ENCODE results near the gene CRAMP1. TPM values are rescaled to one million over a fixed set of nuclear protein-coding genes. Genes with fewer than 3 reads are reported as not detected.

The CRAMP1 gene
- total RNA-seq, 1 donor from 2014 or later: 24.1 TPM

DNA sequence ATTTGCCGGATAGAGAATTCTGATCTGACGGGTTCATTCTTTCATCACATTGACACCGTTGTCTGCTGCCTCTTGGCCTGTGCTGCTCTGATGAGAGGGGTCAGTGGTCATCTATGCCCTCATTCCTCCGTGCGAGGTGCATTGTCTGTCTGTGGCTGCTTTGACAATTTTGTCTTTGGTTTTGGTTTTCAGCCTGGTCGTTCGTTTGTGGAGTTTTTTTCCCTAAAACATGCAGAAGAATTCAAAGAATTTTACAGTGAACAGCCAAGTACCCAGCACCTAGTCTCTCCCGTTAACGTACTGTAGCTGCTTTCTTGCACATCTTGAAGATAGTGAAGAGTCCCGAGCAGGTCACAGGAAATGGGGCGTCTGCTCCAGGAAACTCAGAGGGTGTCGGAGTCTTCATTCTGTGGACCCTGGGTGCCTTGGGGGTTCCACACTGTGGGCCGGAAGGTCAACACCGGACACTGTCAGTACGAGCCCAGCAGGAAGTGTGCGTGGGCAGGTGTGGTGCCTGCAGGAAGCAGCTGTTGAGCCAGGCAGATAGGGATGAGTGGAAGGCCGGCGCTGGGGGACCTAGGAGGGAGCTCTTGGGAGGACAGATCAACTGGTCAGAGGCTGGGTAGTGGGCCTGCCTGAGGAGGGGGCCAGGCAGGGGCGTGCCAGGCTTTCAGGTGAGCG is 28.2 kb downstream of the CRAMP1 start:
- DNase-seq: no peak
- no peaks in the 10 kb centered on the region for H3K27me3 ChIP-seq (ENCODE audit: low read depth)
- peak overlapping the region; percentile 1 for H3K27ac ChIP-seq
- H3K9me3 ChIP-seq: no peaks in the 10 kb centered on the region
- TF ChIP-seq, protein P1, sequence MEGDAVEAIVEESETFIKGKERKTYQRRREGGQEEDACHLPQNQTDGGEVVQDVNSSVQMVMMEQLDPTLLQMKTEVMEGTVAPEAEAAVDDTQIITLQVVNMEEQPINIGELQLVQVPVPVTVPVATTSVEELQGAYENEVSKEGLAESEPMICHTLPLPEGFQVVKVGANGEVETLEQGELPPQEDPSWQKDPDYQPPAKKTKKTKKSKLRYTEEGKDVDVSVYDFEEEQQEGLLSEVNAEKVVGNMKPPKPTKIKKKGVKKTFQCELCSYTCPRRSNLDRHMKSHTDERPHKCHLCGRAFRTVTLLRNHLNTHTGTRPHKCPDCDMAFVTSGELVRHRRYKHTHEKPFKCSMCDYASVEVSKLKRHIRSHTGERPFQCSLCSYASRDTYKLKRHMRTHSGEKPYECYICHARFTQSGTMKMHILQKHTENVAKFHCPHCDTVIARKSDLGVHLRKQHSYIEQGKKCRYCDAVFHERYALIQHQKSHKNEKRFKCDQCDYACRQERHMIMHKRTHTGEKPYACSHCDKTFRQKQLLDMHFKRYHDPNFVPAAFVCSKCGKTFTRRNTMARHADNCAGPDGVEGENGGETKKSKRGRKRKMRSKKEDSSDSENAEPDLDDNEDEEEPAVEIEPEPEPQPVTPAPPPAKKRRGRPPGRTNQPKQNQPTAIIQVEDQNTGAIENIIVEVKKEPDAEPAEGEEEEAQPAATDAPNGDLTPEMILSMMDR (IDR thresholded peaks at IDR 0.05): no peak
- ATAC-seq: peak in 1 of 2 donors; percentile 25
- H3K36me3 ChIP-seq: peaks cover 91% of the 10 kb centered on the region
- H3K4me3 ChIP-seq: no peak overlapping the region
- peaks cover 7% of the 10 kb centered on the region for H3K4me1 ChIP-seq
- intact Hi-C loops (cut with DNase I): no loop called here

DNA sequence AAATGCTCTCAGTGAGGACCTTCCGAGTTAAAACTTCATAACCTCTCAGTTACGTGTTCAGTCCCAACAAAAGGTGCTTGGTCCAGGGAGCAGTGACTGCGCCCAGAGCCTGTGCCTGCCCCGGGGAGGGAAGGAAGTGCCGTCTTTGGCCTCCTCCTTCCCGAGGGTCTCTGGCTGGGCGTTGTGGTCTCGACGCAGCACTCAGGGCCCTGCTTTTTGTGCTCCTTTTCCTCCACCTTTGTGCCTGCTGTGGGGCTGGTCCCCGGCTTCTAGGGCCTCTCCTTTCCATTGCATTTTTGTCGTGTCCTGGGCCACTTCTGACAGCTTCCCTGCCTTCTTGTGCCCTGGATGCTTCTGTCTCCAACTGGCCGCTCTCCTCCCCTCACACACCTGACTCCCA is 29.1 kb downstream of the CRAMP1 start:
- DNase-seq: no peak
- Histone ChIP-seq H3K4me3 (no peak overlapping the region), H3K27me3 (ENCODE audit: low read depth) (no peaks in the 10 kb centered on the region), H3K36me3 (peaks cover 95% of the 10 kb centered on the region), H3K27ac (no peak overlapping the region), H3K9me3 (no peaks in the 10 kb centered on the region), H3K4me1 (peaks cover 7% of the 10 kb centered on the region)
- intact Hi-C loops (cut with DNase I): no loop called here
- TF ChIP-seq, protein P1 (IDR thresholded peaks at IDR 0.05): no peak
- no peak for ATAC-seq

DNA sequence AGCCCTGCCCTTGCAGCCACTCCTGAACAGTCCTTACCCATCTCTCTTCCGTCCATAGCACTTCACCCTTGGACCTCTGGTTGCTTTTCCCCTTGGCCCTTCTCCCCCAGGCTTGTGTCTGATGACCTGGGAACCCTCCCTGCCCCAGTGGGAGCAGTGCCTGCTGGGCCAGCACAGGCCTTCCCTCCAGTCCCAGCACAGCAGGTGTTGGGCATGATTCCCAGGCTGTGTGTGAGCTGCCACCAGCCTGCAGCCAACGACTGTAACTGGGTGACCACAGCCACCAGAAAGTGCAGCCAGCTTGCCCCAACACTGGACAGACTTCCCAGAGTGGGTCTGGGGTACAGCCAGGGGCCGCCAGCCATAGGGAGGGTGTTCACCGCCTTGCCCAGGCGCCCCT is 30.0 kb downstream of the CRAMP1 start:
- H3K36me3 ChIP-seq: peaks cover 92% of the 10 kb centered on the region

DNA sequence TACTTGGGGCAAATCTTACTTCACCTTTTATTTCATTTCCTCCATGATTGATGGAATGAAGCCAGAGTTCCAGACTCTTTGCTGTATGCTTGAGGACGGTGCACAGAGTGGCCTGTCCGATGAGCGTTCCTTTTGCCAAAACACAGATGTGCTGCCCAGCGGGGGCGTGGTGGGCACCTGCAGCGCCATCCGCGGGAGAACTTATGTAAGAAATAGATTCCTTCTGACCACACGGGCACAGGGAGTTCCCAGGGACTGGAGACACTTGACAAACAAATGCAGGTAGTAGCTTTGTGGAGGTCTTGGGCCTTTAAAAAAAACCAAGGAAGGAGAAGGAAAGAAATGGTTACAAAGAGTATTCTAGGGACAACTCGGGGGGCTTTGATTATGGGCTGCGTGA is 30.6 kb downstream of the CRAMP1 start:
- Histone ChIP-seq H3K27ac (no peak overlapping the region), H3K4me3 (no peak overlapping the region), H3K27me3 (ENCODE audit: low read depth) (no peaks in the 10 kb centered on the region), H3K9me3 (no peaks in the 10 kb centered on the region), H3K36me3 (peaks cover 92% of the 10 kb centered on the region), H3K4me1 (peaks cover 7% of the 10 kb centered on the region)
- no peak for DNase-seq
- intact Hi-C loops (cut with DNase I): no loop called here
- TF ChIP-seq, protein P1 (IDR thresholded peaks at IDR 0.05): no peak
- ATAC-seq: no peak

More for the DNA sequence above, 30.0 kb downstream of the CRAMP1 start:
- TF ChIP-seq, protein P1 (IDR thresholded peaks at IDR 0.05): no peak
- Histone ChIP-seq H3K9me3 (no peaks in the 10 kb centered on the region), H3K27ac (no peak overlapping the region), H3K27me3 (ENCODE audit: low read depth) (no peaks in the 10 kb centered on the region), H3K4me1 (peaks cover 7% of the 10 kb centered on the region), H3K4me3 (no peak overlapping the region)
- DNase-seq: no peak
- intact Hi-C loops (cut with DNase I): no loop called here
- ATAC-seq: no peak

DNA sequence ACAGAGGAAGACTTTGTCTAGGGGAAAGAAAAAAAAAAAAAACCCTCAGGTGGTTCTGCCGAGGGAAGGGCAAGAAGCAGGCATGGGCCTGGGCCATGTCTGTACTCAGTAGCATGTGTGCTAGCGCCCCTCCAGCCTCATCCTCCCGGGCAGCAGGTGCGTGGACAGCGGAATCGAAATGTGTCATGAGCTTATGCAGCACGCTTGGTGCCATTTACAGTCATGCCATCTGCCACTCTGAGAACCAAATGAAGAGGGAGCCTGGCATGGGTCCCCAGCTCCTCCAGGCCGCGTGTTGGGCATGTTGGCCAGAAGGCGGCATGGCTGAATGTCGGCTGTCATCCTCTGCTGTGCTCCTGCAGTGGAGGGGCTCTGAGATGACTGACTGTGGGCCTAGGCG is 31.4 kb downstream of the CRAMP1 start:
- Histone ChIP-seq H3K27ac (no peak overlapping the region), H3K9me3 (no peaks in the 10 kb centered on the region), H3K27me3 (ENCODE audit: low read depth) (no peaks in the 10 kb centered on the region), H3K36me3 (peaks cover 87% of the 10 kb centered on the region), H3K4me1 (peaks cover 7% of the 10 kb centered on the region), H3K4me3 (no peak overlapping the region)
- TF ChIP-seq, protein P1 (IDR thresholded peaks at IDR 0.05): no peak
- intact Hi-C loops (cut with DNase I): no loop called here
- ATAC-seq (no peak), DNase-seq (no peak)
